Mucosa of descending colon (tissue), 3 donors: ENCODE data around the gene DIO1. TPM values are rescaled to one million over a fixed set of nuclear protein-coding genes. Genes with fewer than 3 reads are reported as not detected.
A peak's percentile ranks its signal among the peaks of the same experiment; 100 is the strongest.

Source experiments
- ATAC-seq: fragments of 200-7000 bp; cut with Tn5 transposase; one replicate; pipeline ENCODE4 v1.9.1; 2020; ENCODE audit warnings: mild to moderate bottlenecking, moderate library complexity
- DNase-seq, 3 donors: peaks; one replicate each; pipeline ENCODE4 v3.0.0-alpha.2; 2020
- H3K36me3 ChIP-seq: fragments of 200-600 bp; one replicate; pipeline ENCODE4 v1.8.0; 2021; ENCODE audit warnings: low read depth, mild to moderate bottlenecking
- H3K4me1 ChIP-seq: fragments of 200-600 bp; one replicate; pipeline ENCODE4 v1.8.0; 2021; ENCODE audit warnings: low read depth, mild to moderate bottlenecking
- H3K4me3 ChIP-seq: fragments of 200-600 bp; one replicate; pipeline ENCODE4 v1.8.0; 2021; ENCODE audit warnings: mild to moderate bottlenecking
- H3K9me3 ChIP-seq: fragments of 200-600 bp; one replicate; pipeline ENCODE4 v1.8.0; 2021; ENCODE audit warnings: mild to moderate bottlenecking
- intact Hi-C, 2 donors: fragments of 100-400 bp; cut with DNase I in 1 of 2; cut with micrococcal nuclease in 1 of 2; formaldehyde crosslinking; loops; one replicate each; pipeline versions ENCODE4 v1.11.0 to v1.11.1; 2022; cut with DNase I, micrococcal nuclease
- total RNA-seq, 3 donors: library from RNA; stranded (reverse); fragmentation: NEBNext Ultra II Directional in 2 of 3; extraction: Animal tissue kit (Norgen Biotek cat#: 25700) in 2 of 3; gene quantifications; one replicate each; pipeline versions ENCODE4 v1.2.1 to v1.2.4, GENCODE V29; 2021 to 2023
- TF ChIP-seq, protein P1 (sequence below): fragments of 200-600 bp; IDR thresholded peaks from one replicate; pipeline ENCODE4 v1.8.0; 2022; ENCODE audit warnings: antibody characterized with exemption, mild to moderate bottlenecking
- donor health status: DM: no; HTN: no; CAD: no; lungs with moderate emphysema.
- donor health status: DM: no; HTN: no; CAD: no.
- donor health status: DM: no; HTN: yes; CAD: no.

The DIO1 gene
- total RNA-seq, 3 donors from 2014 or later = not detected

DNA sequence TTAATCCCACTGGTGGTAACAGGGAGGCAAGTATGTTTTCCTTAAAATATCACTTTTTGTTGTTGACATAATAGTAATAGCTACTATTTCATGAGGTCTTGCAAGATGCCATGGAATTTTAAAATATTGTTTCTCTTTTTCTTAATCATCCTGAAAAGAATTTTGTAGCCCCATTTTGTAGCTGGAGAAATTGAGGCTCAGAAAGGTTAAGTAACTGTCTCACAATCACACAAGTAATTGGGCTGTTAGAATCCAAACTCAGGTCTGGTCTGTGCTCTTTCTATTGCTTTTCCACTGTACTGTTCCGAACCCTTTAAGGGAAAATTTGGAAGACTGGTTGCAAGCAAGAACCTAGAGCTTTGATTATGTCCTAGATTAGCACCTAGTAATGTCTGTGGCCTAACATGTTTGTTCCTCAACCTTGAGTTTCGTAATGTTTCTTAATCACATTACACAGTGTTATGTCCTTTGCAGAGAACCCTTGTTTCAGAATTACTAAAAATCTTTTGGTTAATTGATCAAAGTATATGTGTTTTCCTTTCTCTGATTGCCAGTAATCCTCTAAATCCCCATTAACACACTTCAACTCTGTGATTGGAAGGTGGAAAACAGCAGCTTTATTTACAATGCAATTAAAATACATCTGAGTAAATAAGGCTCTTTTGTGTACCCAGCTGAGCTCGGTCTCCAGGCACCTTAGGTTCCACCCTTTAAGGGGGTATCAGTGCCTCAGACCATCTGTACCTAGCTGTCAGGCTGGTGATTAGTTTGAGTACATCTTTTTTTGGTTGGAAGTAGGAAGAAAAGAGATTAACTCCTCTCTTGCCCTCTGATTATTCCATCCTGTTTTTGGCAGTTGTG lies 62.6 kb downstream of the DIO1 start:
- no peak overlapping the region for H3K4me3 ChIP-seq
- H3K4me1 ChIP-seq = peaks cover 6% of the 10 kb centered on the region
- ATAC-seq = peak; percentile 62
- intact Hi-C loops = no loop called here
- H3K9me3 ChIP-seq = no peaks in the 10 kb centered on the region
- H3K36me3 ChIP-seq = no peaks in the 10 kb centered on the region
- no peak for DNase-seq
- TF ChIP-seq, protein P1, sequence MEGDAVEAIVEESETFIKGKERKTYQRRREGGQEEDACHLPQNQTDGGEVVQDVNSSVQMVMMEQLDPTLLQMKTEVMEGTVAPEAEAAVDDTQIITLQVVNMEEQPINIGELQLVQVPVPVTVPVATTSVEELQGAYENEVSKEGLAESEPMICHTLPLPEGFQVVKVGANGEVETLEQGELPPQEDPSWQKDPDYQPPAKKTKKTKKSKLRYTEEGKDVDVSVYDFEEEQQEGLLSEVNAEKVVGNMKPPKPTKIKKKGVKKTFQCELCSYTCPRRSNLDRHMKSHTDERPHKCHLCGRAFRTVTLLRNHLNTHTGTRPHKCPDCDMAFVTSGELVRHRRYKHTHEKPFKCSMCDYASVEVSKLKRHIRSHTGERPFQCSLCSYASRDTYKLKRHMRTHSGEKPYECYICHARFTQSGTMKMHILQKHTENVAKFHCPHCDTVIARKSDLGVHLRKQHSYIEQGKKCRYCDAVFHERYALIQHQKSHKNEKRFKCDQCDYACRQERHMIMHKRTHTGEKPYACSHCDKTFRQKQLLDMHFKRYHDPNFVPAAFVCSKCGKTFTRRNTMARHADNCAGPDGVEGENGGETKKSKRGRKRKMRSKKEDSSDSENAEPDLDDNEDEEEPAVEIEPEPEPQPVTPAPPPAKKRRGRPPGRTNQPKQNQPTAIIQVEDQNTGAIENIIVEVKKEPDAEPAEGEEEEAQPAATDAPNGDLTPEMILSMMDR = no peak

GRCh38 chr1:53957194-53957818 lies 63.3 kb downstream of the DIO1 start:
- no peaks in the 10 kb centered on the region for H3K9me3 ChIP-seq
- intact Hi-C loops = no loop called here
- peaks cover 6% of the 10 kb centered on the region for H3K4me1 ChIP-seq
- H3K36me3 ChIP-seq = no peaks in the 10 kb centered on the region
- DNase-seq (peak in 1 of 3 donors; percentile 21), ATAC-seq (peak; percentile 92)
- TF ChIP-seq, protein P1 = no peak
- H3K4me3 ChIP-seq = no peak overlapping the region

GRCh38 chr1:53959664-53960250 lies 65.8 kb downstream of the DIO1 start:
- Histone ChIP-seq H3K9me3 (no peaks in the 10 kb centered on the region), H3K4me3 (no peak overlapping the region), H3K4me1 (peaks cover 6% of the 10 kb centered on the region), H3K36me3 (no peaks in the 10 kb centered on the region)
- ATAC-seq (peak; percentile 50), DNase-seq (peak in 1 of 3 donors; percentile 50)
- TF ChIP-seq, protein P1 = peak; percentile 25
- intact Hi-C loops = no loop called here

Other genes starting within 250 kb of the DIO1 start
- gene GLIS1, start 155.0 kb upstream of the DIO1 start, total RNA-seq = under 1 TPM; 0.09 to 0.24 (median 0.14) TPM
- 10 to 100 TPM in 2 of 3 donors, 1 to 10 TPM in 1; 9.7 to 23.8 (median 11.0) TPM for gene NDC1, start 55.9 kb upstream of the DIO1 start, total RNA-seq
- gene YIPF1, start 4.4 kb upstream of the DIO1 start, total RNA-seq = 10 to 100 TPM; 23.4 to 37.3 (median 30.6) TPM
- 10 to 100 TPM; 19.8 to 22.6 (median 19.9) TPM for gene IFT25, start 51.5 kb downstream of the DIO1 start, total RNA-seq
- gene LRRC42, start 52.2 kb downstream of the DIO1 start, total RNA-seq = 10 to 100 TPM; 16.5 to 19.4 (median 19.0) TPM
- gene LDLRAD1, start 124.0 kb downstream of the DIO1 start, total RNA-seq = under 1 TPM in 1 of 3 donors, not detected in 2; 0.39 TPM
- 1,000 to 10,000 TPM in 1 of 3 donors, 100 to 1,000 TPM in 2; 557 to 1,169 (median 749) TPM for gene TMEM59, start 159.0 kb downstream of the DIO1 start, total RNA-seq
- 1 to 10 TPM; 4.5 to 8.6 (median 6.0) TPM for gene TCEANC2, start 159.4 kb downstream of the DIO1 start, total RNA-seq